NCI-H1436 (cell line): ENCODE data around the gene FAM210A.
"Not testable (repeated sequence)": the region's sequence is repeated elsewhere in the genome, so short reads cannot be mapped to it uniquely, and the experiment has no call there.

Experiments used
- DNase-seq: peaks from one replicate; lab custom pipeline; 2025; lab: John Stamatoyannopoulos, UW

Gene FAM210A

DNA sequence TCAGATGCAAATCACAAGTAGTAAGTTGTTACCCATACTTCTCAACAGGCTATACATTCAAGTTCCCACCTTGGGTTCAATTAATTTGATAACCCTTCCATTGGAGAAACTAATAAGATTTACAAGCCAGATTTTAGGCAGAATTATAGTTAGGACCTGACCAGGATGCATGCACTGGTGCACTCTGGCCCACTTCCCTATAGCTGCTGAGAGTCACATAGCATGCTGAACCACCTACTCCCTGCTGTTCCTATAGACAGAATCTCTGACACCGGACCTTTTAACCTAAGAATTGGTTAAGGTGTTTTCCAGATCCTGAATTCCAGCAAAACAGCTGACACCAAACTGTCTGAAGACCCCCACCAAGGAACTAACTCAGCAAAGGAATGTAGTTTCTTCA lies 26.2 kb downstream of the FAM210A start:
- DNase-seq = no peak

DNA sequence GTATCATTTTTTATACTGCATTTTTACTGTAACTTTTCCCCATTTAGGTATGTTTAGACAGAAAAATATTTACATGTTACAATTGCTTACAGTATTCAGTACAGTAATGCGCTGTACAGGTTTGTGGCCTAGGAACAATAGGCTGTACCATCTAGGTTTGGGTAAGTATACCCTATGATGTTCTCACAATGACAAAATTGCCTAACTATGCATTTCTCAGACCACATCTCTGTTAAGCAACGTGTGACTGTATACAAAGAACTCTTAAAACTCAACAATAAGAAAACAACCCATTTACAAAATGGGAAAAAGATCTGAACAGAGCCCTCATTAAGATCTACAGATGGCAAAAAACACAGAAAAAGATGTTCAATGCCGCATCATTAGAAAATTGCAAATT lies 29.4 kb downstream of the FAM210A start:
- DNase-seq = no peak

DNA sequence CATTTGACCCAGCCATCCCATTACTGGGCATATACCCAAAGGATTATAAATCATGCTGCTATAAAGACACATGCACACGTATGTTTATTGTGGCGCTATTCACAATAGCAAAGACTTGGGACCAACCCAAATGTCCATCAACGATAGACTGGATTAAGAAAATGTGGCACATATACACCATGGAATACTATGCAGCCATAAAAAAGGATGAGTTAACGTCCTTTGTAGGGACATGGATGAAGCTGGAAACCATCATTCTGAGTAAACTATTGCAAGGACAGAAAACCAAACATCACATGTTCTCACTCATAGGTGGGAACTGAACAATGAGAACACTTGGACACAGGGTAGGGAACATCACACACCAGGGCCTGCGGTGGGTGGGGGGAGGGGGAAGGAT lies 31.0 kb downstream of the FAM210A start:
- not testable (repeated sequence) for DNase-seq

DNA sequence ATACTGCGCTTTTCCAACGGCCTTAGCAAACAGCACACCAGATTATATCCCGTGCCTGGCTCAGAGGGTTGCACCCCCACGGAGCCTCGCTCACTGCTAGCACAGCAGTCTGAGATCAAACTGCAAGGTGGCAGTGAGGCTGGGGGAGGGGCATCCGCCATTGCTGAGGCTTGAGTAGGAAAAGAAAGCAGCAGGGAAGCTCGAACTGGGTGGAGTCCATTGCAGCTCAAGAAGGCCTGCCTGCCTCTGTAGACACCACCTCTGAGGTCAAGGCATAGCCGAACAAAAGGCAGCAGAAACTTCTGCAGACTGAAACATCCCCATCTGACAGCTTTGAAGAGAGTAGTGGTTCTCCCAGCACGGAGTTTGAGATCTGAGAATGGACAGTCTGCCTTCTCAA lies 36.3 kb downstream of the FAM210A start:
- DNase-seq = not testable (repeated sequence)

DNA sequence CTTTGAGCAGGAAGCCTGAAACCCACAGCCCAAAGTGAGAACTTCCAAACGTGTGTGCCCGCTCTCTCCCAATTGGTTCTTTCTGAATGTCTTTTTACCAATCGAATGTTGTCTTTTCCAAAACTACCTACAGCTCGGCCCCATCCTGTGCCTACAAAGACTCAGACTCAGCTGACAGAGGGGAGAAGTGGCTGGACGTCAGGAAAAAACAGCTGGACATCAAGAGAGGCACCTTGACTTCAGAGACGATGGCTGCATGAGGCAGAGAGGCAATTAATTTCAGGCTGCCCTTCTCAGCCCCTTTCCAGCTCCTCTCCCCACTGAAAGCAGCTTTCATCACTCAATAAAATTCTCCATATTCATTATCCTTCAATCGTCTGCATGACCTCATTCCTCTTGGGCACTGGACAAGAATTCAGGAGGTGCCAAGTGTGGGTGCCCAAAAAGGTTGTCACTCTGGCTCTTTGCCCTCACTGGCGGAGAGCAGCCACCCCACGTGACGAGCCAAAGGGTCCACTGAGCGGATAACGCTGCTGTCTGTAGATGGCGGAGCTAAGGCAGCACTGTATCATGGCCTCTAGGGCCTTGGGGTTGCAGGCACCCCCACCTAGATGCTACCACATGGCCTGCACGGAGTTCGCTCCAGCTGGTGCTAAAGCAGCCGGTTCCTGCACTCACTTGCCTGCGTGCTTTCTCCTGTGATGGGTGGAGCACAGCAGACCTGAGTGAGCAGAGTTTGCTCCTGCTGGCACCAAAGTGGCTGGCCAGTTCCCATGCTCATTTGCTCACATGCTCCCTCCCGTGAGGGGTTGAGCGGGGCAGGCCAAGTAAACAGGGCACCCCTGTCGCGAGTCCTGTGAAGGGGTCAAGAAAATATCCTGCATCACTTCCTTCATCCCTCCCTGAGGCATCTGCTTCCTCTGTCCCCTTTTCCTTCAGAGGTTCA lies 37.9 kb downstream of the FAM210A start:
- DNase-seq = no peak

DNA sequence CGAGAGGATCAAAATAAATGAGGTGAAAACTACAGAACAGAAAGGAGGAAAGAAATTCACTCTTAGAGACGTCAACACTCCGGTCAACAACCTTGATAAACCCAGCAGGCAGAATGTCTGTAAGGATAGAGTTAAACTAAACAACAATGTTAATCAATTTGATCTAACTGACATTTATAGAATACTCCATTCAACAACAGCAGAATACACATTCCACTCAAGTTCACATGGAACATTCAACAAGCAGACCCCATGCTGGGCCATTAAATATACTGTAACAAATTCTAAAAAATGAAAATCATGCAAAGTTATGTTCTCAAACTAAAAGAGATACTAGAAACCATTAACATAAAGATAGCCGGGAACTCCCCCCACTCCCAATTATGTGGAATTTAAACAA lies 41.8 kb downstream of the FAM210A start:
- DNase-seq = no peak

DNA sequence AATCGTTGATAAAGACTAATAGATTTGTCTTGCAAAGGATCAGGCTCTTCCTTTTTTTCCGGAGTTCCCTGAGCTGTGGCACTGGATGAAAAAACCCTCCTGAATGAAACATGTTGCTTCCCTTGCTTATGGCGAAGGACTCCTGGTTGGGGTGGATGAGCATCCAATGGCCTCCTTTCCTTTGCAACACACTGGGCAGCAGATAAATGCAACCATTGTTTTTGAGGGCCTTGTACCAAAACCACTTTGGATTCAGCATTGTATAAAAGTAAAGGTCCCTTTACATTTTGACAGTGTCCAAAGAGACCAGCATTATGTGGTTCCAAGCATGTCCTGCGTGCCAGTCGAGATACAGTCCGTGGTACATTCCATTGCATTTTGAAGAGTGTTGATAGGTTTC lies 44.7 kb downstream of the FAM210A start:
- DNase-seq = no peak

DNA sequence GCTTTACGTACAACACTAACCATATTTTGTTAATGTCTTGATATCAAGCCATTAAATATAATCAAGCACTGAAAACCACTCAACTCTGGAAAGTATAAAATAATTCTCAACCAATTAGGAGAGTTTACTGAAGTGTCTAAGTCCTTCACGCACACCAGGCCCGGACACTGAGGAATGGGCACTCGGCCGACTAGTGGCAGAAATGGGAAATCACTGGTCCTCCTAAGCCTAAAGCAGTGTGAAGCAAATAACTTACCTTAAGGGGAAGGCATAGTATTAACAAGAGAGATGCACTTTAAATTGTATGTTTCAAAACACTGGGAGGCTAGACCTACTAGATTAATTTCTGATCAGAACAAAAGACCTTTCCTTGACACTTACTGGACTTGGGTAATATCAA lies 45.7 kb downstream of the FAM210A start:
- no peak for DNase-seq

DNA sequence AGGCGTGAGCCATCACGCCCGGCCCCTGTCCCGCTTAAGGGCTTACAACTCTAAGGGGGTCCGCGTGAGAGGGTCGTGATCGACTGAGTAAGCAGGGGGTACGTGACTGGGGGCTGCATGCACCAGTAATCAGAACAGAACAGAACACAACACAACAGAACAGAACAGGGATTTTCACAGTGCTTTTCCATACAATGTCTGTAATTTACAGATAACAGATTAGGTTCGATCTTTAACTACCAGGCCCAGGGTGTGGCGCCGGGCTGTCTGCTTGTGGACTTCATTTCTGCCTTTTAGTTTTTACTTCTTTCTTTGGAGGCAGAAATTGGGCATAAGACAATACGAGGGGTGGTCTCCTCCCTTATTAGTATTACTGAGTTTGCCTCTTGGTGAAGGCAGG lies 49.0 kb downstream of the FAM210A start:
- DNase-seq = not testable (repeated sequence)

DNA sequence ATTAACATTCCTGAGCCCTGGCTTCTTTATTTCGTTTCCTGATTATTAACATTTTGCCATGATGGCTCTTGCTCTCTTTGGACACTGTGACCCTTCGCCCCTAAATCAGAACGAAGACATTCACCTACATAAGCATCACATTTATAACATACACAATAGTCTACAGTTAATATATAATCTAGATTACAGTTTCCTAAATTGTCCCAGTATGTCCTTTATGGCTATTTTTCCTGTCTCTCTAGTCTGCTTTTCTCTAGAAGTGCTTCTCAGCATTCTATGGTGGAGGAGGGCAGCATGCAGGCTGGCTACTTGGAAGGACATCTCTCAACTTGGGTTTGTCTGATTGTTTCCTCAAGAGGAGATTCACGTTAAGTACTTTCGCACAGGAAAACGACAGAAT lies 49.9 kb downstream of the FAM210A start:
- no peak for DNase-seq

DNA sequence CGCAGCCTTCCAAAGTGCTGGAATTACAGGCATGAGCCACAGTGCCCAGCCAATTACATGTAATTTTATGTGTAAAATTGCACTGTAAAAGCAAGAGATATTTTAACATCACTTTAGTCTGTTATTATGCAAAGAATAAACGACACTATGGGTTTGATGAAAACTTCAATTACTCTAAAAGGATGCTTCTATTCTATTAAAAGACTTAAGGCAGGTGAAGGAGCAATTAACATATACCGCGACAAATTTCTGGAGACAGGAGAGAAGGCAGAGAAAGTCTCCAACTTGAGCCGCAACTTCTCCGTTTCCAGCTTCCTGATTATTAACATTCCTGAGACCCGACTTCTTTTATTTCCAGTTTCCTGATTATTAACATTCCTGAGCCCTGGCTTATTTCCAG lies 53.7 kb downstream of the FAM210A start:
- no peak for DNase-seq

DNA sequence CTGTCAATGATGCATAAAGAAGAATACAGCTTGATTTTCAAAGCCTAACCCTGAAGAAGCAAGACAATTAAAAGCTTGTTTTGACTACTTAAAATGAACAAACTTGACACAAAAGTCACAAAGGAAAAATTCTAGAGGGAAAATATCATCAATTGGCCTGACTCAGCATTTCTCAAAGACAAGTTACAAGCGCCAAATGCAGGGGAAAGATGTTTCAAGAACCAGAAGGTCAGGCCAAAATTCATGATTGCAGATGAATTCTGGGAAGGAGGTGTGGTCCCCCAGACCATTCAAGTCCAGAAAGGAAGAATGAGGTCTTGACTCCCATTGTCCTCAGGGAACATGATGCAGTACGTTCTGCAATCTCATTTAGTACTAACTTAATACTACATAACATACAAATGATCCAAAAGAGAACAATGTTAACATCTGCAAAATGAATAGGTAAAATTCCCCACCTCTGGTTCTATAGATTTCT lies 64.5 kb downstream of the FAM210A start:
- DNase-seq = no peak

DNA sequence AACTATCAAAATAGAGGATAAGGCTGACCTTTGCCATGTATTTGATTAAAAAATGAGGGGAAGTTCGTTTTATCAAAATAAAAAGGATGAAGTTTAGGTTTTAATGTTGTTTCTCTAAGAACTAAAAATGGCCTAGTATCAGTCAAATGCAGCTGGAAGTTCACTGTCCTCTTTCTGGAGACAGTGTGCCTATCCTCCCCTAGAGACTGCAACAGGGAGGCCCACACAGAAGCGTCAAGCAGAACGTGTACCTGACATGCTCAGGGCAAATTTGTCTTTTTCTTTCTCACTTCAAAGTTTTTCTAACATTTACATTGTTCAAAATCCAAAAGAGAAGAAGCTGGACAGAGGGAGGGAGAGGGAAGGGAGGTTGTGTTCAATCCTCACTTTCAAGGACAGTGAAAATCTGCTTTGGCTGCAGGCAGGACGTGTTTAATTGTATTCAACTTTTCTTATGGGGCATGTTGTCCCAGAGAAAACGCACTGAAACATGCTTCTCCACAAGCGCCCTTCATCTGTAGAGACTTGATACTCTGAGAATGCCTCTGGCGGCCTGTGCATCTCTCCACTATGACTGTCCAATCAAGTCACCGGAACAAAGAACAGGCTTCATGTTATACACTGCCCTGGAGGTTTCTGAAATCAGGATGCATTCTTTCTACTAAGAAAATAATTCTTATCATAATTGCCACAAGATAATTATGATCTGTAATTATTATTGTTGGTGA lies 65.1 kb downstream of the FAM210A start:
- no peak for DNase-seq

DNA sequence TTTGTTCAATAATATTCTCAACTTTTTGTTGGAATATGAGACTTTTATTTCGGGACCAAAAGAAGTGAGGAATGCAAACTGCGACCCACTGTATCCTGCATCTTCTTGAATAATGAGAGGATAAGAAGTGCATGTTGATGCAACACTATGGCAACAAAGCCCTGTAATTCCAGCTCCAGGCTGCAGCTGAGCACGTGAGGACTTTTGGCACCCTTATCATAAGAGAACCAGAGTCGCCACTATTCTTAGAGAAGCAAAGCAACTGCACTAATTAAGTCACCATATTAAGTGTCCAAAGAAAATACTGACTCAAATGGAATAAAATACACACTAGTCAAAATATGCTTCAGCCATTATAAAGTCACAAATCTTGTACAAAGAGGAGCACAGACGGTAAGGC lies 65.8 kb downstream of the FAM210A start:
- DNase-seq = no peak

DNA sequence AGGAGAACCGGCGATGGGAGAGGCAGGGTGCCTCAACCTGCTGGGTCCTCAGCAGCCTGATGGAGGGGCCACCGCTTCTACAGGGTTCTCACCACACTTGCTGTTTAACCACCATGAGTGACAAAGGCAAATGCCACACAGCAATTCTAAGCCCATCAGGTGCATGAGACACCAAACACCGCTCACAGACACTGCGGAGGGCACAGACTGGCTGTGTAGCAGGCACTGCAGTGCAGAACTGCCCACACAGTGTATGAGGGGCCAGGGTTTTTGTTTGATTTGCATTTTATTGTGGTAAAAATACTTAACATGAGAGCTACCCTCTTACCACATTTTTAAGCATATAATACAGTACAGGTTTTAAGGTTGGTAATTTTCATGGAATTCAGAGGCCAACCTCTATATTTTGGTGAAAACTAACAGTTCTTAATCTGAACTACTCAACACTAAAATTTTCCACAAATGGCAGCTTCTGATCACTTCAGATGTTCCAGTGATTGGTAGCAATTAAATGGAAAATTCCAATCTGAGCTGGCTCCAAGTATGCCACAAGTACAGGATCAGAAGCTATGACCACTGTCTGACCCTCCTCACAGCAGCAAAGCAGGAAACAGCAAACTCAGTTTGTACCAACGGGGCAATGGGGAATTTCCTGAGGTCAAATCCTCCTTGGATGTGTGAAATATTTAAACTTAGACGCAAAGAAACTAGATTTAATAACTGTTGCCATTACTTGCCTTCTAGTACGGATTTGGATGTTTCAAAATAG lies 67.7 kb downstream of the FAM210A start:
- DNase-seq = no peak

DNA sequence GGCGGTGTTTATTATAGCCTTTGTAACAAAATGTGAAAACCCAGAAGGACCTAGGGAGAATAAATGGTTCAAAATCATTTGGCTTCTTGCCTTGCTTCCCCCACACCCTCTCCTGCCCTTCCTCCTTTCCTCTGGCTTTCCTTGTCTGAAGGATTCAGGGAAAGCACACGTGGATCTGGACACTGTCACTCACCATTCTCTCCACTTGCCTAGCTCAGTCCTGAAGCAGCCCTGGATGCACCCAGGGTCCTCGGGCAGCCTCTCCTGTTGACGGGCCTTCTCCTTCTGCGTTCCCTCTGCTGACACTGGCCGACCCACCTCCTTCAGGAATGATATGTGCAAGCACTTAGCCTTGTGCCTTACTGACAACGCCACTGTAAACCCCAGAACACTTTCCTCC lies 68.4 kb downstream of the FAM210A start:
- no peak for DNase-seq

DNA sequence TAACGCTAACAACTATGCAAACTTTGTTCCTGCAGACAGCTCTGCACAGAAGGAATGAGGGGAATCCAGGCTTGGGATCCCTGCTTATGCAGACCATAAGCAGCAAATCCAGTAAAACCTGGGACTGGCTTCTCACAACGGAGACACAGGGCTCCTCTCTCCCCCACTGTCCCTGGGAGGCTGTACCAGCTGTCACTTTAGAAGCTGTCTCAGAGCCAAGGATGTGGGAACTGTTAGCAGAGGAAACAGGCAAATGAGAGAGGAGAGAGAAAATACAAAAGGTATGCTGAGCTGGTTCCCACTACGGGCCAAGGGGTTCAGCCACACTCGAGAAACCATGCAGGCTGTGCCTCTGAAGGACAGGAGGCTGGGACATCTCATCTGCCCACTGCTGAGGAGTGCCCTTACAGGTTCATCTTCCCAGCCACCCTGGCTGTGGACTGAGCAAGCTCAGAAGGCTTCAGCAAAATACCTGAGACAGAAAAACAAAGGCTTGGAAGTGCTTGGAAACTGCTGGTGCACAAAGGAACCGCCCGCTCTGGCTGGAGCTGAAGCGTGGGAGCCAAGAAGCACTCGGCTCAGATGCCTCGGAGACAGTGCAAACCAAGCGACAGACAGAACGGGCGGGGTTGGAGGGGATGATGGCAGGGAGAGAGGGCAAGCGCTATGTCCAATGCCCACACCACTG lies 72.5 kb downstream of the FAM210A start:
- no peak for DNase-seq

DNA sequence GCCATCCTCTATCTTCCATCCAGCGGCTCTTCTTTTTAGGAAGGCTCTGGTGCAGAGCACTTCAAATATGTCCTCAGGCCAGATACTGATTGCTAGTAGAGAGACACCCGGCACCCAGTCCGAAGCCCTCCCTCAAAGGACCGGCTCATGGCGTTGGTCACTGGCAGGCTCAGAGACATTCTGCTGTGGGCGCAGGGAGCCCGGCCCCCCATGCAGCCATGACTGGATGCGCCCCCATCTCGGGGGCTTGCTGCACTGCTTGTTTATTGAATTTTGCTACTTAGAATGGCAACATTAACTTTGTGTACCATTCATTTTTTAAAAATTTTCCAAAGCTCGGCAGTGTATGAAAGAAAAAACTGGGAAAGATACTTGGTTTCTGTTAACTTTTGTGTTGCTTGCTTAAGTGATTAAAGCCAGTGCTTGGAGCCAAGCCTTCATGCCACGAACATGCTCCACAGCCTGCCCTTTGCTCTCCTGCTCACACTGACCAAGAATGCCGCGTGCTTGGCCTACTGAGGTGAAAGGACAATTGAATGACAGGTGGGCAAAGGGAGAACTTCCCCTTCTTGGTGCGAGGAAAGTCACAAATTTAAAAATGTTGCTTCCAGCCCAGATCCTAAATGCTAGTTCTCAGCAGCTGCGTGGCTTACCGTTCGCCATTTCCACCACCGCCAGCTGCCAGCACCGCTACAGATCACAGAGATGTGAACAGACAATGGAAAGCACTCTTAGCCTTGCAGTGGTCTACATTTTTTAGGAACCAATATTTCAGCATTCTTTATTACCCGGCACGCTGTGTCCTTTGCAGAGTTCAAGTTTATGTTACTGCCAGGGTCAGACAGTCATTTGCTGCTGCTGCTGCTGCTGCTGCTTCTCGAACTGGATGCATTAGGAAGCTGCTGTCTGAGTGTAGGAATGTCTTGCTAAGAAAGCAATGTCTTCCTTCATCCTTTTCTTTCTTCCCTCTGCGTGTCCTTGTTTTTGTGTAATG lies 76.7 kb downstream of the FAM210A start:
- no peak for DNase-seq

DNA sequence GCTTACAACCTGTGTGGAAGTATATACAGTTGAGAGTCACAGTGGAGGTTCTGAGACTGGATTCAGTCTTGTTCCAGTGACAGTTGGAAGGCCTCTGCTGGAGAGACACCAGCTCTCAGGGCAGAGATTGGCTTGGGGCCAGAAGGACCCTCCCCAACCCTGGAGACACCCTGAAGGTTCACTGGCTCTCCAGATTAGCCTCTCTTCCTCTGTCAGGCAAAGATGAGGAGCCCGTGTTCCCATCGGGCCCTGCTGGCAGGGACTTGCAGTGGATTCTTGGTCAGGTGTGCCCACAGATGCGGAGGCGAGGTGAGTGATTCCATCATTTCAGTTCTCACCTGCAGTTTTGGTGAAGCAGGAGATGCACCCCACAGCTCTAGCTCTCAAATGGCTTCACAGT lies 78.6 kb downstream of the FAM210A start:
- DNase-seq = no peak

DNA sequence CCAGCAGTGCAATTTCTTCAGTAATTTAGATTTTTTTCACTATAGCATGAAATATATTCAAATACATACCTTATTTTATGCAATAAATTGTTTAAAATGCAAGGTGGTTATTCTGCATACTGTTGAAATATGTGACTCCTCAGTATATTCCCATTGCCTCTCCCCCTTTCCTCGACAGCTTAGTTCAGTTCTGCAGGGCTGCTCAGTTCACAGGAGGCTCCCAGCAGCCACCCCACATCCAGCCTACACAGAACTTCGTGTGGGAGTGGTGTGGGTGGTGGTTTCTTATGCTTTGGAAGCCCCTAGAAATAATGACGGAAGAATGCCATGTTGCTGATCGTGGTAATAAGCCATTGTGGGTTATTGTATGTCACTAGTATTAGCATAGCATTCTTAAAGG lies 79.7 kb downstream of the FAM210A start:
- no peak for DNase-seq

DNA sequence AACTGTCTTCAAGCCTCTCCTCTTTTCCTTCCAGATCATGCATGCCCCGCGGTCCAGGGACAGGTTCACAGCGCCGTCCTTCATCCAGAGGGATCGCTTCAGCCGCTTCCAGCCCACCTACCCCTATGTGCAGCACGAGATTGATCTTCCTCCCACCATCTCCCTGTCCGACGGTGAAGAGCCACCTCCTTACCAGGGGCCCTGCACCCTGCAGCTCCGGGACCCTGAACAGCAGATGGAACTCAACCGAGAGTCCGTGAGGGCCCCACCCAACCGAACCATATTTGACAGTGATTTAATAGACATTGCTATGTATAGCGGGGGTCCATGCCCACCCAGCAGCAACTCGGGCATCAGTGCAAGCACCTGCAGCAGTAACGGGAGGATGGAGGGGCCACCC lies 81.3 kb downstream of the FAM210A start:
- DNase-seq = no peak
